B cell (primary cell): Measurements from ENCODE around the gene DDX60.
"Not testable (repeated sequence)": the region's sequence is repeated elsewhere in the genome, so short reads cannot be mapped to it uniquely, and the experiment has no call there.

Experiments used
- CTCF ChIP-seq: fragments of 200-600 bp; IDR thresholded peaks from one replicate; pipeline ENCODE4 v1.8.0; 2022; ENCODE audit warnings: antibody characterized with exemption, mild to moderate bottlenecking
- EZH2 ChIP-seq: IDR thresholded peaks from 2 replicates; pipeline ENCODE4 v1.6.1; 2012; ENCODE audit warnings: borderline replicate concordance, low read depth, mild to moderate bottlenecking, moderate library complexity, low read length; ENCODE audit not compliant: insufficient read depth, poor library complexity, severe bottlenecking

GRCh38 chr4:168330575-168330974 is 12.0 kb upstream of the DDX60 start:
- not testable (repeated sequence) for TF ChIP-seq CTCF, EZH2
